K562 (cell line): ENCODE measurements around the gene ZNF679. TPM values are rescaled to one million over a fixed set of nuclear protein-coding genes. Genes with fewer than 3 reads are reported as not detected.

ENCODE experiments used
- ARHGAP35 ChIP-seq: fragments of 450-650 bp; IDR thresholded peaks from 2 replicates; pipeline ENCODE4 v1.6.1; 2018; ENCODE audit not compliant: partially characterized antibody
- MNT ChIP-seq, 2 experiments: fragments of 450-650 bp; conservative IDR thresholded peaks; 2 replicates each; pipeline ENCODE4 v1.6.1; 2017; ENCODE audit warnings: mild to moderate bottlenecking in 2 of 2, moderate library complexity in 2 of 2
- PHTF2 ChIP-seq: fragments of 250-450 bp; sonication (Bioruptor Pico); IDR thresholded peaks from 2 replicates; pipeline ENCODE4 v1.5.0; 2021; ENCODE audit warnings: mild to moderate bottlenecking
- SAFB2 ChIP-seq: fragments of 200-400 bp; formaldehyde crosslinking; IDR thresholded peaks from 2 replicates; pipeline ENCODE4 v1.6.1; 2018; ENCODE audit warnings: borderline replicate concordance, low read length, low read depth, moderate library complexity; ENCODE audit not compliant: severe bottlenecking
- SIN3B ChIP-seq: fragments of 450-650 bp; IDR thresholded peaks from 2 replicates; pipeline ENCODE4 v1.6.1; 2017; ENCODE audit warnings: low read depth, mild to moderate bottlenecking, moderate library complexity
- SMAD1 ChIP-seq: fragments of 150-350 bp; IDR thresholded peaks from 2 replicates; pipeline ENCODE4 v1.6.1; 2014; ENCODE audit warnings: low read length, low read depth; ENCODE audit not compliant: partially characterized antibody
- SRSF1 ChIP-seq: fragments of 200-400 bp; formaldehyde crosslinking; IDR thresholded peaks from 2 replicates; pipeline ENCODE4 v1.6.1; 2017; ENCODE audit warnings: mild to moderate bottlenecking, low read depth, low read length, moderate library complexity
- TAF15 ChIP-seq: fragments of 200-400 bp; formaldehyde crosslinking; IDR thresholded peaks from 2 replicates; pipeline ENCODE4 v1.6.1; 2017; ENCODE audit warnings: mild to moderate bottlenecking, low read depth, low read length, moderate library complexity
- ZNF395 ChIP-seq: fragments of 200-800 bp; sonication (Bioruptor generic); IDR thresholded peaks from 2 replicates; pipeline ENCODE4 v1.6.1; 2017; ENCODE audit warnings: missing genetic modification characterization, missing compliant biosample characterization
- ZNF551 ChIP-seq: fragments of 250-450 bp; sonication (Bioruptor Pico); IDR thresholded peaks from 2 replicates; pipeline ENCODE4 v1.5.0; 2021; ENCODE audit warnings: mild to moderate bottlenecking, moderate library complexity
- polyA plus RNA-seq, 8 experiments: library from polyadenylated mRNA; depleted of rRNA in 4 of 8; stranded (reverse) in 5 of 8; unstranded in 3 of 8; fragments of >200 nt; fragmentation: Nextera tagmentation in 2 of 8; fragmentation: Illumina TruSeq in 1 of 8; extraction: Ambion mirVana in 2 of 8; extraction: Trizol in 1 of 8; gene quantifications; 2 replicates each; pipeline versions ENCODE4 v1.2.1 to v1.2.3, GENCODE V29; 2011 to 2014; ENCODE audit warnings: inconsistent platforms in 1 of 8, missing spikeins in 1 of 8
- total RNA-seq, 7 experiments: library from RNA; depleted of rRNA in 6 of 7; stranded (reverse); fragments of >200 nt in 6 of 7; fragmentation: Illumina TruSeq in 2 of 7; extraction: Trizol in 2 of 7; gene quantifications; 2 replicates each; pipeline versions ENCODE4 v1.2.1 to v1.2.3, GENCODE V29; 2011 to 2021; ENCODE audit warnings: low replicate concordance in 1 of 7
- TF ChIP-seq, protein P1 (sequence below), 2 experiments: IDR thresholded peaks; 2 replicates each; pipeline ENCODE4 v1.6.1; 2012; ENCODE audit warnings: improper control_type of control experiment in 2 of 2, low read depth in 2 of 2, low read length in 2 of 2, borderline replicate concordance in 1 of 2

The ZNF679 gene
- total and polyA plus RNA-seq, 9 of the 15 experiments (the other 6 are each of a cell fraction or from before 2014, with no cell fraction given): not detected

DNA sequence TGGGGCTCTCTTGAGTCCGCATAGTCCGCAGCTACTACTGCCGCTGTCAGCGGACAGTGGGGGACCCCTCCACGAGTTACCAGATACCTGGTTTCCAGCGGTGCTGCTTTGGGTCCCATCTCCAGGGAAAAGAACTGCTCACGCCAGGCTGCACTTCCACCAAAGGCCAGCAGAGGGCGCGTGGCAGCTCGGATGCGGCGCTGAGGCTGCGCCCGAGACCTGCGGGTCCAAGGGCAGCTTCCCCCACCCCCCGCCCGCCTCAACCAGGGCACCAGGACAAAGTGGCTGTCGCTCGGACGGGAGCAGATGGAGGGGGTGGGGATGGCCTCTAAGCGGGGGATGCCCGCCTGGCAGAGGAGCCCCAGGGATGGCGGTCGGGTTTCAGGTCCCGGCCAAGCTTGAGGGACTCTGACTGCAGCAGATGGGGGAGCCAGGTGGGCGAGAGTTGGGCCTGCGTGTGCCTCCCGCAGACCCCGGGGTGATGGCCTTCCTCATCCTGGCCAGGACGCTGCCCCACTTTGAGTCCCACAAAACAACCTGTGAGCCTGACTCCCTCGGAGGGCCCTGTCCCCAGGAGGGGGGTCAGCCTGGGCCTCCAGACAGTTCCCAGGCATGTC lies 45.0 kb upstream of the ZNF679 start (continued):
- no peak for TF ChIP-seq SAFB2
- no peak for TF ChIP-seq ARHGAP35
- no peak for TF ChIP-seq SIN3B
- TF ChIP-seq PHTF2: no peak
- no peak for TF ChIP-seq ZNF551 (CRISPR knock-in tag)
- 0 out of 2 replicates have a peak, but pooled peaks have one; percentile 73 for TF ChIP-seq SRSF1
- no peak for TF ChIP-seq TAF15
- TF ChIP-seq, protein P1, sequence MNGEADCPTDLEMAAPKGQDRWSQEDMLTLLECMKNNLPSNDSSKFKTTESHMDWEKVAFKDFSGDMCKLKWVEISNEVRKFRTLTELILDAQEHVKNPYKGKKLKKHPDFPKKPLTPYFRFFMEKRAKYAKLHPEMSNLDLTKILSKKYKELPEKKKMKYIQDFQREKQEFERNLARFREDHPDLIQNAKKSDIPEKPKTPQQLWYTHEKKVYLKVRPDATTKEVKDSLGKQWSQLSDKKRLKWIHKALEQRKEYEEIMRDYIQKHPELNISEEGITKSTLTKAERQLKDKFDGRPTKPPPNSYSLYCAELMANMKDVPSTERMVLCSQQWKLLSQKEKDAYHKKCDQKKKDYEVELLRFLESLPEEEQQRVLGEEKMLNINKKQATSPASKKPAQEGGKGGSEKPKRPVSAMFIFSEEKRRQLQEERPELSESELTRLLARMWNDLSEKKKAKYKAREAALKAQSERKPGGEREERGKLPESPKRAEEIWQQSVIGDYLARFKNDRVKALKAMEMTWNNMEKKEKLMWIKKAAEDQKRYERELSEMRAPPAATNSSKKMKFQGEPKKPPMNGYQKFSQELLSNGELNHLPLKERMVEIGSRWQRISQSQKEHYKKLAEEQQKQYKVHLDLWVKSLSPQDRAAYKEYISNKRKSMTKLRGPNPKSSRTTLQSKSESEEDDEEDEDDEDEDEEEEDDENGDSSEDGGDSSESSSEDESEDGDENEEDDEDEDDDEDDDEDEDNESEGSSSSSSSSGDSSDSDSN (IDR thresholded peaks at IDR 0.05; ENCODE audit: borderline replicate concordance in 1 of 2, low read depth in 2 of 2, low read length in 2 of 2): no peak
- no peak for TF ChIP-seq SMAD1
- TF ChIP-seq MNT (conservative IDR thresholded peaks at IDR 0.05): no peak
- TF ChIP-seq ZNF395 (CRISPR knock-in tag): no peak
